HG02642 (cell line): ENCODE measurements around the gene ARID3A.
"Not testable (repeated sequence)": the region's sequence is repeated elsewhere in the genome, so short reads cannot be mapped to it uniquely, and the experiment has no call there.

Experiments used
- ATAC-seq: cut with Tn5 transposase; IDR thresholded peaks from one replicate; pipeline ENCODE4 v1.9.1; 2021; ENCODE audit warnings: mild to moderate bottlenecking; ENCODE audit not compliant: unreplicated experiment, poor library complexity

The ARID3A gene

DNA sequence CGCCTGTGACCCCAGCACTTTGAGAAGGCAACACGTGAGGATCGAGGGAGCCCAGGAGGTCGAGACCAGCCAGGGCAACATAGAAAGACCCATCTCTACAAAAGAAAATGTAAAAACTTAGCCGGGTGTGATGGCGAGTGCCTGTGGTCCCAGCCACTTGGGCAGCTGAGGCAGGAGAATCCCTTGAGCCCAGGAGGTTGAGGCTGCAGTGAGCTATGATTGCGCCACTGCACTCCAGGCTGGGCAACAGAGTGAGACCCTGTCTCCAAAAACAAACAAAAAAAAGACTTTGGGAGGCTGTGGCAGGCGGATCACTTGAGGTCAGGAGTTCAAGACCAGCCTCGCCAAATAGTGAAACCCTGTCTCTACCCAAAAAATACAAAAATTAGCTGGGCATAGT is 31.7 kb downstream of the ARID3A start:
- not testable (repeated sequence) for ATAC-seq

- no peak for ATAC-seq
These were observed 33.4 kb downstream of the ARID3A start for GRCh38 chr19:958967-959855.

- ATAC-seq = no peak
These were observed 34.2 kb downstream of the ARID3A start for GRCh38 chr19:960020-960419.

GRCh38 chr19:960601-960938 is 34.7 kb downstream of the ARID3A start:
- ATAC-seq = no peak

DNA sequence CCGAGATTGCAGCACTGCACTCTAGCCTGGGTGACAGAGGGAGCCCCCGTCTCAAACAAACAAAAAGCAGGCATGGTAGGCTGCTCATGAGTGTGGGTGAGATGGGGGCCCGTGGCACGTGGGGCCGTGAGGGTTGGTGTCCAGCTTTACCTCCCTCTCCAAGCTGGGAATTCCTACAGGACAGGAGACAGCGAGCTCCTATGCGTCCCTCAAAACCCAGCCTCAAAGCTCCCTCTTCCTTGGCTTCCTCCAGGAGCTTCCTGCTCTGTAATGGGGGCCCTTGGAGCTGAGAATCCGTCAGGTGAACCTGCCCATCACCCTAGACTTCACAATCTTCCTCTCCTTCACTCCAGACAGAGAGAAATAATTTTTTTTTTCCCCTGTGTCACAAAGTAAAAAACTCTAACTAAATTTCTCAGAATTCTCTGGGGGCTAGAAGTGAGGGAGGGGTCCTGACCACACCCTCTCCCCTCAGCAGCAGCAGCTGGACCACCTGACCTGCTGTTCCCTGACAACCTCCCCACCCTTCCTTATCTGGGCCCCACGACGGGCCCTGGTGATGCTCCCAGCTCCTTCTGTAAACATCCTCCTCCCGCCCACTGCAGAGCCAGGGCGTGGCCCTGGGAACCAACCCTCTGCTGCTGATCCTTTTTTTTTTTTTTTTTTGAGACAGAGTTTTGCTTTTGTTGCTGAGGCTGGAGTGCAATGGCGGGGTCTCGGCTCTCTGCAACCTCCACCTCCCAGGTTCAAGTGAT is 36.2 kb downstream of the ARID3A start:
- no peak for ATAC-seq

- no peak for ATAC-seq
These were observed 37.0 kb downstream of the ARID3A start for GRCh38 chr19:962683-963400.

DNA sequence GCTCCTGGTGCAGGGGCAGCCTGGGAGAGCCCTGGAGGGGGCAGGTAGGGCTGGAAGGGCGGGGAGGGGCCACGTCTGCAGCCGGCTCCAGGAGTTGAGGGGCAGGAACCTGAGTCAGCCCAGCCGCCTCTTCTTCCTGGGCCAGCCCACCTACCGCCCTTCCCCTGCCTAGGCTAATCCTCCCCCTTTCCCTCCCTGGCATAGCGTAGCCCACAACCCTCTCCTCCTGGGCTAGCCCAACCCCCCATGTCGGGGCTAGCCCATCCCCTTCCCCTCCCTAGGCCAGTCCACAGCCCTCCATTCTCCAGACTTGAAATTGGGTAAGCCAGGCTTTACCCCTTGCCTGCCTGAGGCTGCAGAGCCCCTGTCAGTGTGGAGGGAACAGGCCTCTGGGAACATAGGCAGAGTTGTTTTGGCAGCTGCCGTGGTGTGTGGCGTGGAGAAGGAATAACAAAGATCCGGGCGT is 37.7 kb downstream of the ARID3A start:
- ATAC-seq = no peak

DNA sequence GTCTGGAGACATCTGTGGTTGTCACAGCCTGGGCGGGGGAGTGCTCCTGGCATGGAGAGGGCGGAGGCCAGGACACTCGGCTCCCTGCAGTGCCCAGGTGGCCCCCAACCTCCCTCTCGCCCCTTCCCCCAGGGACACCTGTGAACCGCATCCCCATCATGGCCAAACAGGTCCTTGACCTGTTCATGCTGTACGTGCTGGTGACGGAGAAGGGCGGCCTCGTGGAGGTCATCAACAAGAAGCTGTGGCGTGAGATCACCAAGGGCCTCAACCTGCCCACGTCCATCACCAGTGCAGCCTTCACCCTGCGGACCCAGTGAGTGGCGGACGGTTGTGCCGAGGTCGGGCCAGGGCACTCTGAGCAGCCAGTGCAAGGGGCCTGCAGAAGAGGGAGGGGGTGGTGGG is 38.3 kb downstream of the ARID3A start:
- ATAC-seq = no peak

DNA sequence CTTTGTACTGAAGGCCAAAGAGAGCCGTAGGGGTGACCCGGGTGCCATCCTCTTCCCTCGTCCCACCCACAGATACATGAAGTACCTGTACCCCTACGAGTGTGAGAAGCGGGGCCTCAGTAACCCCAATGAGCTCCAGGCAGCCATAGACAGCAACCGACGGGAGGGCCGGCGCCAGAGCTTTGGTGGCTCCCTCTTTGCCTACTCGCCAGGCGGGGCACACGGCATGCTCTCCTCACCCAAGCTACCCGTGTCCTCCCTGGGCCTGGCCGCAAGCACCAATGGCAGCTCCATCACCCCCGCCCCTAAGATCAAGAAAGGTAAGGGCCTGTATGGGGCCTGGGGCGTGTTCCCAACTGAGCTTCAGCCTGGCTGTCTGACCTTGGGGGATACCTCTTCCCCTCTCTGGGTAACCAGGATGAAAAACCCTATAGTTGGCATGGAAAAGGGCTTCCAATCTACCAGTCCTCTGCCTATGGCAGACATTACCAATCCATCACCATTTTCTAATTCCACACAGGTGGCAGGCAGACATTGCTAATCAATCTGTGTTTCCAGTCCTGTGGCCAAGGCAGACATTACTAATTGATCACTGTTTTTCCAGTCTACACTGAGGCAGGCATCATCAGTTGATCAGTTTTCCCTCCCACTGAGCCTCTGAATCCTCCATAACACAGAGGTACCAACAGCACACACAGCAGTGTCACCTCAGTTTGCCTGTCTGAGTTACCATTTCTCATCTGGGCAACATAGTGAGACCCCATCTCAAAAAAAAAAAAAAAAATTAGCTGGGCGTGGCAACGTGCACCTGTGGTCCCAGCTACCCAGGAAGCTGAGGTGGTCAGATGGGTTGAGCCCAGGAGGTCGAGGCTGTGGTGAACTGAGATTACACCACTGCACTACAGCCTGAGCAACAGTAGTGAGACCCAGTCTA is 39.2 kb downstream of the ARID3A start:
- no peak for ATAC-seq

DNA sequence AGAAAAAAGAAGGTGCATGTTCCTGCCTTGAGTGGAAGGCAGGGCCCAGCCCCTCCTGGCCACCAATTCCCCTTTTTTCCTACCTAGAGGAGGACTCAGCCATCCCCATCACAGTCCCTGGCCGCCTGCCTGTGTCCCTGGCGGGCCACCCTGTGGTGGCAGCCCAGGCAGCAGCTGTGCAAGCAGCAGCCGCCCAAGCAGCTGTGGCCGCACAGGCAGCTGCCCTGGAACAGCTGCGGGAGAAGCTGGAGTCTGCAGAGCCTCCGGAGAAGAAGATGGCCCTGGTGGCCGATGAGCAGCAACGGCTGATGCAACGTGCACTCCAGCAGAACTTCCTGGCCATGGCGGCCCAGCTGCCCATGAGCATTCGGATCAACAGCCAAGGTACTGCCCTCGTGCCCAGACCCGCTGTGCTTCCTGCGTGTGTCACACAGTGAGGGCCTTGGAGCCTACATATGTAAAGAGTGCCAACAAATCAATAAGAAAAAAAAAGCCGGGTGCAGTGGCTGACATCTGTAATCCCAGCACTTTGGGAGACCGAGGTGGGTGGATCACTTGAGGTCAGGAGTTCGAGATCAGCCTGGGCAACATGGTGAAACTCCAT is 40.8 kb downstream of the ARID3A start:
- ATAC-seq = no peak

- ATAC-seq = no peak
These were observed 44.9 kb downstream of the ARID3A start for GRCh38 chr19:970695-971094.

DNA sequence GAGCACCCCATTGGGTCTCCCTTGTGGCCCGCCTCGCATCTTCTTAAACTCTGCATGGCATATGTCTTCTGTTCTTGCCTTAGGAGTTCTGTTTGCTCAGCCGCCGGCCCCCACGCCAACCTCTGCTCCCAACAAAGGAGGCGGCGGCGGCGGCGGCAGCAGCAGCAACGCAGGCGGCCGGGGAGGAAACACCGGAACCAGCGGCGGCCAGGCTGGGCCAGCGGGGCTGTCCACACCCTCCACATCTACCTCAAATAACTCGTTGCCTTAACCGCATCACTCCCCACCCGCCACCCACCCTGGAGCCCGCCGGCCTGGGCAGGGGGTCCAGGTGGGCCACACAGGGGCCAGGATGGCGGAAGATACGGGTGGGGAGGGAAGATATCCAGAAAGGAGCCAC is 46.0 kb downstream of the ARID3A start:
- ATAC-seq = no peak

- no peak for ATAC-seq
These were observed 46.4 kb downstream of the ARID3A start for GRCh38 chr19:972281-972680.

DNA sequence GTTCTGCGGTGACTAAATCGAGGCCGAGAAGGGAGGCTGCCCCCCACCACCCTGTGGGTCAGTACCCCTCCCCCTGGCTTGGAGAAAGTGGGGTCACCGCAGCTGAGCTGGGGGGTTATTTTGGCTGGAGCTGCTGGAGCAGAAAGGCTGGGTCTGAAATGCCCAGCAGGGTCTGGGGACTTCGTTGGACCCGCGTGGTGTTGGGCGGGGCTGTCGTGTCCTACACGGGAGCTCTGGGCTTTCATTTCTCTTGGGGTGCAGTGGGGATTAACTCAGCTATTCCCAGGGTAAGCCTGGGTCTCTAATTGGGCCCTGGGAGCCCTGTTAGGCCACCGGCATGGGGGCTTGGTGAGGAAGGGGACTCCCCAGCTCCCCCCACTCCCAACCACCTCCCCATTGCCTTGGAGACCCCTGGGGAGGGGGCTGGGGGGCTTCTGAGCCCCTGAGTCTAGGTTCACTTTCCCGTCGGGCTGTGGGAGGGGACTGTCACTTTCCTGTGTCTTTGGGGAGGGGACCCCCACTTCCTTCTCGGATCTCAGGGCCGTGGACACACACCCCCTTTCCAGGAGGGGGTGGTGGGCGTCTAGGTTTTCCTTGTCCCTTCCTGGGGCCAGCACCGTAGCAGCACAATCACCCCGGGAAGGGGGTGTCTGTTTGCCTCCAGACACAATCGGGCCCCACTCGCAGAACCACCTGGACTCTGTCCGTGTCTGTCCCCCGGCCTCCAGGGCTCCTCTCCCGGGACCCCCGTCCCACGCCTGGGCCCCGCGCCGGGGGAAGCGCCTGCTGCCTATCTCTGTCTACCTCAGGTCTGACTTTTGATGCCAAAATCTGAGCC is 48.1 kb downstream of the ARID3A start:
- ATAC-seq = no peak

DNA sequence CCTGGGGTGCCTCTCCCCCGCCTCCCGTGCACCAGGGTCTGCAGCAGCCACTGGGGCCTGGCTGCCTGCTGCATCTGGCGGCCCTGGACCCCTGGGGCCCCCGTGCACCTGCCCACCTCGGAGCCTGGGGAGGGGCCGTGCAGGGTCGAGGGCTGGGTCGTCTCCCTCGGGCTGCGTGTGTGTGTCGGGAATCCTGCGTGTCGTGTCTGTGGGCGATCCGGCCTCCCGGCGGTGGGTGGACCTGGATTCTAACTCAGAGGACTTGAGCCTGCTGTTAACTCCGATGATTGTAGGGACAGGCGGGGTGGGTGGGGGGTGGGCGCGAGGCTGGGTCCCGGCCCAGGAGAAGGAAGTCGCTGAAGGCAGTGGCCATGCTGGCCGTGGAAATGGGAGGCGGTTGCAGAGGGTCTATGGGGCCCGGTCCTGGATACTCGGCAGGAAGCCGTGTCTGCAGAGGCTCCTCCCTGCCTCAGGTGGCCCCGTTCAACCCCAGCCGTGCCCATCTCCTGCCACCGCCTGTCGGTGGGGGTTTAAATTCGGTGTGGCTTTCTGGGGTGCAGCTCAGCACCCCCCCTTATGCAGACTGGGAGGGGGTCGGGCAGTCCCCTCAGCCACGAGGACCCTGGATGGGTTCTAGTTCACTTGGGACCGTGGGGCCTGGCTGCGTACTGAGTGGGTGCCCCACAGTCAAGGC is 48.9 kb downstream of the ARID3A start:
- ATAC-seq = no peak

GRCh38 chr19:976476-976875 is 50.6 kb downstream of the ARID3A start:
- ATAC-seq = no peak

- no peak for ATAC-seq
These were observed 51.2 kb downstream of the ARID3A start for GRCh38 chr19:977058-977464.

DNA sequence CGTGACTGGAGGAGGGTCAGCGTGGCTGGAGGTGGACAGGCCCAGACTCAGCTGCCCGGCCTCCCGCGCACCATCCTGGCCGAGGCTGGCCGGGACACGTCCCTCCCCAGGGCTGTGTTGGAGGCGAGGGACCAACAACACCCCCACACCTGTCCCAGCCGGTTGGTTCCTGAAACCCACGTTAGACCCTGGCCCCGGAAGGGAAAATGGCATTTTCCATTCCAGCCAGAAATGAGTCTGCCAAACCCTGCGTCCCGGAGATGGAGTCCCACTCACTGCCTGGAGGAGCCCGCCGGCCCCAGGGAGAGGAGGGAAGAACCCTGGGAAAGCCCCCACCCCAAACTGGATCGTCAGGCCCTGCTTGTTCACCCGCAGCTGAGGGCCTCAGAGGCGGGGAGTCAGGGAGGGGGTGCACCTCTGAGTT is 53.5 kb downstream of the ARID3A start:
- no peak for ATAC-seq
